Measurements from ENCODE around the gene PAGR1.

PAGR1 gene

DNA sequence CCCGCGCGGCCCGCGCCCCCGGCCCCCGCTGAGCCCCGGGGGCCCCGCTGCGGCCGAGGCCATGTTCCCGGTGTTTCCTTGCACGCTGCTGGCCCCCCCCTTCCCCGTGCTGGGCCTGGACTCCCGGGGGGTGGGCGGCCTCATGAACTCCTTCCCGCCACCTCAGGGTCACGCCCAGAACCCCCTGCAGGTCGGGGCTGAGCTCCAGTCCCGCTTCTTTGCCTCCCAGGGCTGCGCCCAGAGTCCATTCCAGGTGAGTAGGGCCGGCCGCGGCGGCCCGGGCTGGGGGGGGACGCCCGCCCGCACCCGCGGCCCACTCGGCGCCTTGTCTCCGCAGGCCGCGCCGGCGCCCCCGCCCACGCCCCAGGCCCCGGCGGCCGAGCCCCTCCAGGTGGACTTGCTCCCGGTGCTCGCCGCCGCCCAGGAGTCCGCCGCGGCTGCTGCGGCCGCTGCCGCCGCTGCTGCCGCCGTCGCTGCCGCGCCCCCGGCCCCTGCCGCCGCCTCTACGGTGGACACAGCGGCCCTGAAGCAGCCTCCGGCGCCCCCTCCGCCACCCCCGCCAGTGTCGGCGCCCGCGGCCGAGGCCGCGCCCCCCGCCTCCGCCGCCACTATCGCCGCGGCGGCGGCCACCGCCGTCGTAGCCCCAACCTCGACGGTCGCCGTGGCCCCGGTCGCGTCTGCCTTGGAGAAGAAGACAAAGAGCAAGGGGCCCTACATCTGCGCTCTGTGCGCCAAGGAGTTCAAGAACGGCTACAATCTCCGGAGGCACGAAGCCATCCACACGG is 9.1 kb upstream of the PAGR1 start:
- no peaks in the 10 kb centered on the region for H3K27me3 ChIP-seq (ENCODE audit: control insufficient read depth in 5 of 5, insufficient read depth in 4 of 5, low read length in 5 of 5)
- H3K27ac ChIP-seq (ENCODE audit: low read depth, low read length), result peak overlapping the region; percentile 70
- peaks cover 0 to 18% (median 15%) of the 10 kb centered on the region in 5 donors for H3K36me3 ChIP-seq (ENCODE audit: control insufficient read depth in 5 of 5, insufficient read depth in 5 of 5, low read length in 5 of 5)
- no peaks in the 10 kb centered on the region for H3K9me3 ChIP-seq (ENCODE audit: control insufficient read depth in 5 of 5, low read length in 5 of 5)
- H3K4me3 ChIP-seq (ENCODE audit: low read depth in 1 of 5, low read length in 5 of 5), result peak overlapping the region in 4 of 5 donors; percentile 60 to 70 (median 65)
- peaks cover 3 to 60% (median 53%) of the 10 kb centered on the region in 5 donors for H3K4me1 ChIP-seq (ENCODE audit: control insufficient read depth in 5 of 5, insufficient read depth in 5 of 5, low read length in 5 of 5)
- peak overlapping the region in 3 of 5 donors; percentile 71 to 75 (median 71) for H3K9ac ChIP-seq (ENCODE audit: low read length in 5 of 5)

DNA sequence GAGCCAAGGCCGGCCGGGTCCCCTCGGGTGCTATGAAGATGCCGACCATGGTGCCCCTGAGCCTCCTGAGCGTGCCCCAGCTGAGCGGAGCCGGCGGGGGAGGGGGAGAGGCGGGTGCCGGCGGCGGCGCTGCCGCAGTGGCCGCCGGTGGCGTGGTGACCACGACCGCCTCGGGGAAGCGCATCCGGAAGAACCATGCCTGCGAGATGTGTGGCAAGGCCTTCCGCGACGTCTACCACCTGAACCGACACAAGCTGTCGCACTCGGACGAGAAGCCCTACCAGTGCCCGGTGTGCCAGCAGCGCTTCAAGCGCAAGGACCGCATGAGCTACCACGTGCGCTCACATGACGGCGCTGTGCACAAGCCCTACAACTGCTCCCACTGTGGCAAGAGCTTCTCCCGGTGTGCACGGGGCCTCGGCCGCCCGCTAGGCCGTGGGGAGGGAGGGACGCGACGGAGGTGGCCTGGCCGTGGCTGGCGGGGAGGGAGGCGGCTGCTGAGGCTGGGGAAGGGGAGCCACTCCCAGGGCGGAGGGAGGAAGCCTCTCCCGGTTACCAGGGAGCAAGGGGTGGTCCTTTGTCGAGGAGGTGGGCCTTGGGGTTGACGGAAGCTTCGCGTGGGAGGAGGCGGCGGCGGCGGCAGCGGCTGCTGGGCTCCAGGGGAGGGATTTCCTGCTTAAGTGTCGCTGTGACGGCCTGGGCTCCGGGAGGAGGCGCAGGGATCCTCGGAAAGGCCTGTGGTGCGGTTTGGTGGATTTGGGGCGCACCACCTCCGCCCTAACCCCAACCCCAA is 8.3 kb upstream of the PAGR1 start:
- H3K9me3 ChIP-seq (ENCODE audit: control insufficient read depth in 5 of 5, low read length in 5 of 5), result no peaks in the 10 kb centered on the region
- H3K36me3 ChIP-seq (ENCODE audit: control insufficient read depth in 5 of 5, insufficient read depth in 5 of 5, low read length in 5 of 5), result peaks cover 0 to 18% (median 15%) of the 10 kb centered on the region in 5 donors
- peaks cover 3 to 68% (median 60%) of the 10 kb centered on the region in 5 donors for H3K4me1 ChIP-seq (ENCODE audit: control insufficient read depth in 5 of 5, insufficient read depth in 5 of 5, low read length in 5 of 5)
- peak overlapping the region; percentile 54 to 70 (median 61) for H3K4me3 ChIP-seq (ENCODE audit: low read depth in 1 of 5, low read length in 5 of 5)
- peak overlapping the region; percentile 70 for H3K27ac ChIP-seq (ENCODE audit: low read depth, low read length)
- no peaks in the 10 kb centered on the region for H3K27me3 ChIP-seq (ENCODE audit: control insufficient read depth in 5 of 5, insufficient read depth in 4 of 5, low read length in 5 of 5)
- peak overlapping the region in 3 of 5 donors; percentile 68 to 75 (median 69) for H3K9ac ChIP-seq (ENCODE audit: low read length in 5 of 5)

DNA sequence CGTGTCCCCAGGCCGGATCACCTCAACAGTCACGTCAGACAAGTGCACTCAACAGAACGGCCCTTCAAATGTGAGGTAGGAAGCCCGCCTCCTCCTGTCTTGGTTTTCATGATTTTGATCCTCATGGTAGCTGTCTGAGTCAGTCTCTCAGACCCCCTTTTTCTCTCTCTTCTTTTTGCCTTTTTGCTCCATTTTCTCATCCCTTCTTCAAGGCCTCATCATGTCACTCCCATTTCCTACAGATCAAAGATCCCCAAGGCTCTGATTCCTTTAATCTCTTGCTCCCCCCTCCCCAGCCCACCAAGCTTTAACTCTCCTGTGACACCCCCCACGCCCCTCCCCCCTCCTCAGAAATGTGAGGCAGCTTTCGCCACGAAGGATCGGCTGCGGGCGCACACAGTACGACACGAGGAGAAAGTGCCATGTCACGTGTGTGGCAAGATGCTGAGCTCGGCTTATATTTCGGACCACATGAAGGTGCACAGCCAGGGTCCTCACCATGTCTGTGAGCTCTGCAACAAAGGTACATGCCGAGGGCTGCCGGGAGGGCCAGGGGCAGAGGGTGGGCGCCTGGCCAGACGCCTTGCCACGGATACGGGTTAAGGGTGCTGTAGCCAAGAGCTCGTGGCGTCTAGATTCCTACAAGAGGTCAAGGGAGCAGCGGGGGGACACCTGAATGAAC is 7.6 kb upstream of the PAGR1 start:
- H3K36me3 ChIP-seq (ENCODE audit: control insufficient read depth in 5 of 5, insufficient read depth in 5 of 5, low read length in 5 of 5), result peaks cover 0 to 18% (median 15%) of the 10 kb centered on the region in 5 donors
- H3K27me3 ChIP-seq (ENCODE audit: control insufficient read depth in 5 of 5, insufficient read depth in 4 of 5, low read length in 5 of 5), result no peaks in the 10 kb centered on the region
- H3K4me3 ChIP-seq (ENCODE audit: low read depth in 1 of 5, low read length in 5 of 5), result peak overlapping the region in 4 of 5 donors; percentile 54 to 70 (median 63)
- peaks cover 3 to 70% (median 64%) of the 10 kb centered on the region in 5 donors for H3K4me1 ChIP-seq (ENCODE audit: control insufficient read depth in 5 of 5, insufficient read depth in 5 of 5, low read length in 5 of 5)
- peak overlapping the region in 3 of 5 donors; percentile 68 to 75 (median 69) for H3K9ac ChIP-seq (ENCODE audit: low read length in 5 of 5)
- H3K9me3 ChIP-seq (ENCODE audit: control insufficient read depth in 5 of 5, low read length in 5 of 5), result no peaks in the 10 kb centered on the region
- peak overlapping the region; percentile 70 for H3K27ac ChIP-seq (ENCODE audit: low read depth, low read length)

DNA sequence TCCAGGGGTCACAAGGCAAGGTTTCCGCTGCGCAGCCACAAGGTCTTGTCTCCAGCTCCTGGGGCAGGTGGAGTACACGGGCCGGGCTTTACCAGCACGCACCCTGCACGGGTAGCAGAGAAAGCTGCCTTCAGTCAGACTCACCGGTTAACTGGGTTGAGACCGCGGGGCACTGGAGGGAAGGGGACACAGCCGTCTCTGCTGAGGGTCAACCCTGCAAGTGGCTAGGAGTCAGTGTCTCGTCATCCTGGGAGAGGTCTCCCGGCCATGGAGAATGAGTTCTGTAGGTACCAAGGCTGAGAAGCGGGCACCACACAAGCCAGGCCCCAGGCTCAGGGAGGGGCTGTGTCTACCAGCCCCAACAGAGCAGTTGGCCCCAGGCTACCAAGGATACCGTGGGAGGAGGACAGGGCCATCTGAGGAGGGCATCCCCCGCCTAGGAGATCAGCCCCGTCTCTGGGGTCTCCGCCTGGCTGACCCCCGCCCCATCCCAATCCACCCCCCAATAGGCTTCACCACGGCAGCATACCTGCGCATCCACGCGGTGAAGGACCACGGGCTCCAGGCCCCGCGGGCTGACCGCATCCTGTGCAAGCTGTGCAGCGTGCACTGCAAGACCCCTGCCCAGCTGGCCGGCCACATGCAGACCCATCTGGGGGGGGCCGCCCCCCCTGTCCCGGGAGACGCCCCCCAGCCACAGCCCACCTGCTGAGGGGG is 6.8 kb upstream of the PAGR1 start:
- no peak overlapping the region for H3K27ac ChIP-seq (ENCODE audit: low read depth, low read length)
- no peaks in the 10 kb centered on the region for H3K9me3 ChIP-seq (ENCODE audit: control insufficient read depth in 5 of 5, low read length in 5 of 5)
- H3K4me3 ChIP-seq (ENCODE audit: low read depth in 1 of 5, low read length in 5 of 5), result peak overlapping the region in 2 of 5 donors; percentile 29 to 70
- H3K9ac ChIP-seq (ENCODE audit: low read length in 5 of 5), result peak overlapping the region in 2 of 5 donors; percentile 31 to 44
- peaks cover 3 to 66% (median 62%) of the 10 kb centered on the region in 5 donors for H3K4me1 ChIP-seq (ENCODE audit: control insufficient read depth in 5 of 5, insufficient read depth in 5 of 5, low read length in 5 of 5)
- H3K36me3 ChIP-seq (ENCODE audit: control insufficient read depth in 5 of 5, insufficient read depth in 5 of 5, low read length in 5 of 5), result peaks cover 0 to 18% (median 15%) of the 10 kb centered on the region in 5 donors
- no peaks in the 10 kb centered on the region for H3K27me3 ChIP-seq (ENCODE audit: control insufficient read depth in 5 of 5, insufficient read depth in 4 of 5, low read length in 5 of 5)

DNA sequence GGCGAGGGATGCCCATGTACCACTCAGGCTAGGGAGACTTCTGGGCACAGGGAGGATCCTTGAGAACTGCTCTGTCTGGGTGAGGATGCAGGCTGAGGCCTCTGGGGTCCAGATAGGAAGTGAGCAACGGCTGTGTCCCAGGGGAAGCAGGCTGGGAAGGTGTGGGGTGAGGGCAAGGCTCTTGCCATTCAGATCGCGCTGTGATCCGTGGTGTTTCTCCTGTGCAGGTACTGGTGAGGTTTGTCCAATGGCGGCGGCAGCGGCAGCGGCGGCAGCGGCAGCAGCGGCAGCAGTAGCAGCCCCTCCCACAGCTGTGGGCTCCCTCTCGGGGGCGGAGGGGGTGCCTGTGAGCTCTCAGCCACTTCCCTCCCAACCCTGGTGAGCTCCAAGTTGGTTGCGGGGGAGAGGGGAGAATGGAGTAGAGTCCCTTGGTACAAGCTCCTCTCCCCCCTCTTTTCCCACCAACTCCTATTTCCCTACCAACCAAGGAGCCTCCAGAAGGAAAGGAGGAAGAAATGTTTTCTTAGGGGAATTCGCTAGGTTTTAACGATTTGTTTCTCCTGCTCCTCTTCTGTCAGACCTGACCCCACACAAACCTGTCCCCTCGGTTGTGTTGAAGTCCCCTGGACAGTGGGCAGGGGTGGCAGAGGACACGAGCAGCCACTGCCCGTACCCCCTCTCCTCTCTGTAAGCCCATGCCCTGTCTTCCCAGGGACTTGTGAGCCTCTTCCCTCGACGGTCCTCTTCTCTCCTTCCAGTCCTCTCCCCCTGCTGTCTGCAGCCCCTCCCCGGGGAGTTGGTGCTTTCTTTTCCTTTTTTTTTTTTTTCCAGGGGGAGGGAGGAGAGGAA is 5.9 kb upstream of the PAGR1 start:
- H3K27me3 ChIP-seq (ENCODE audit: control insufficient read depth in 5 of 5, insufficient read depth in 4 of 5, low read length in 5 of 5), result no peaks in the 10 kb centered on the region
- H3K4me1 ChIP-seq (ENCODE audit: control insufficient read depth in 5 of 5, insufficient read depth in 5 of 5, low read length in 5 of 5), result peaks cover 0 to 62% (median 57%) of the 10 kb centered on the region in 5 donors
- H3K27ac ChIP-seq (ENCODE audit: low read depth, low read length), result peak overlapping the region; percentile 57
- H3K4me3 ChIP-seq (ENCODE audit: low read depth in 1 of 5, low read length in 5 of 5), result no peak overlapping the region
- H3K9ac ChIP-seq (ENCODE audit: low read length in 5 of 5), result no peak overlapping the region
- H3K9me3 ChIP-seq (ENCODE audit: control insufficient read depth in 5 of 5, low read length in 5 of 5), result no peaks in the 10 kb centered on the region
- peaks cover 0 to 18% (median 15%) of the 10 kb centered on the region in 5 donors for H3K36me3 ChIP-seq (ENCODE audit: control insufficient read depth in 5 of 5, insufficient read depth in 5 of 5, low read length in 5 of 5)

DNA sequence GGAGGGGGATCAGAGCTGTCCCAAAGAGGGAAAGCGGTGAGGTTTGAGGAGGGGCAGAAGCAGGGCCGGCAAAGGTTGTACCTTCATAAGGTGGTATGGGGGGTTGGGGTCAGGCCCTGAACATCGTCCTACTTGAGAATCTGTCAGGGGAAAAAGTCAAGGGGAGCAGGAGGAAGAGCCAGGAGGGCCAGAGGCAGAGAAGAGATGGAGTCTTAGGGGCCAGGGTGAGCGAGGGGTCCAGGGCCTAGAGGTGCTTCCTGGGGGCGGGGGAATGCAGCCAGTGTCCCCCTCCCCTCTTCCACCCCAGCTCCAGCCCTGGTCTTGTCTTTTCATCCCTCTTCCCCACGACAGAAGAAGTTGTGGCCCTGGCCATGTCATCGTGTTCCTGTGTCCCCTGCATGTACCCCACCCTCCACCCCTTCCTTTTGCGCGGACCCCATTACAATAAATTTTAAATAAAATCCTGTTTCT is 5.2 kb upstream of the PAGR1 start:
- H3K4me3 ChIP-seq (ENCODE audit: low read depth in 1 of 5, low read length in 5 of 5), result peak overlapping the region in 3 of 5 donors; percentile 71 to 76 (median 75)
- peak overlapping the region in 3 of 5 donors; percentile 16 to 56 (median 45) for H3K9ac ChIP-seq (ENCODE audit: low read length in 5 of 5)
- no peaks in the 10 kb centered on the region for H3K9me3 ChIP-seq (ENCODE audit: control insufficient read depth in 5 of 5, low read length in 5 of 5)

DNA sequence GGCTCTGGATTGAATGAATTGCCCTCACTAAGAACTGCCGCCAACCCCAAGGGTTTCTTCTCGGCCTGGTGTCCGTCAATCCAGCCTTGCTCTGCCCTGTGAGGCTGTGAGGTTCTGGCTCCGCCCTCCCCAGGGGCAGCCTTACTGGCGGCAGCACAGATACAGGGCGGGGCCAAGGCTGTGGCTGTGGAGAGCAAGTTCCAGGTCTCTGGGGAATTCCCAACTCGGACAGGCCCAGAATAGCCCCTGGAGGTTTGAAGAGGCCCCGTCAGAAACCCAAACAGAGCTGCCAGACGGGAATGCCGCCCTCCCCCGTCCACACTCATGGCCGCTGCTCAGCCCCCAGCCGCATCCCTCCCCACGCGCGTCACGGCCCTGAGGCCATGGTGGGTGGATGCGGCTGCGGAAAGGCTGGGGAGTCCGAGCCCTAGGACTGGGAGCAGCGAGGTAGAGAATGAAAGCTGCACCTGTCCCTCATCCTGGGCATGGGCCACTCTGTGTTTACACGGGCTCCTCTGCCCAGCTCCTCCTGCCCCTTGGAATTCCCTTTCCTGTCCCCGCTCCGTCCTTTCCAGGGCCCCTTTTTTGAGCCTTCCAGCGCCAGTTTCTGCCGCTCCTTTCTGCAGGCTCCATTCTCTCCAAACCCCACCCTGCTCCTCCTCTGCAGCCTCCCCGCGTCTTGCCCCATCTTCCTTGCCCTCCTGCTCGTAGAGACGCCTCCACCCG is 4.6 kb upstream of the PAGR1 start:
- Histone ChIP-seq H3K9me3 (ENCODE audit: control insufficient read depth in 5 of 5, low read length in 5 of 5) (no peaks in the 10 kb centered on the region), H3K27me3 (ENCODE audit: control insufficient read depth in 5 of 5, insufficient read depth in 4 of 5, low read length in 5 of 5) (no peaks in the 10 kb centered on the region), H3K4me3 (ENCODE audit: low read depth in 1 of 5, low read length in 5 of 5) (peak overlapping the region; percentile 70 to 82 (median 75)), H3K9ac (ENCODE audit: low read length in 5 of 5) (peak overlapping the region in 4 of 5 donors; percentile 16 to 56 (median 48)), H3K4me1 (ENCODE audit: control insufficient read depth in 5 of 5, insufficient read depth in 5 of 5, low read length in 5 of 5) (peaks cover 0 to 70% (median 60%) of the 10 kb centered on the region in 5 donors), H3K36me3 (ENCODE audit: control insufficient read depth in 5 of 5, insufficient read depth in 5 of 5, low read length in 5 of 5) (peaks cover 0 to 18% (median 15%) of the 10 kb centered on the region in 5 donors), H3K27ac (ENCODE audit: low read depth, low read length) (peak overlapping the region; percentile 57)

More for the DNA sequence above, 5.2 kb upstream of the PAGR1 start:
- H3K27ac ChIP-seq (ENCODE audit: low read depth, low read length), result peak overlapping the region; percentile 57
- peaks cover 0 to 66% (median 60%) of the 10 kb centered on the region in 5 donors for H3K4me1 ChIP-seq (ENCODE audit: control insufficient read depth in 5 of 5, insufficient read depth in 5 of 5, low read length in 5 of 5)
- H3K27me3 ChIP-seq (ENCODE audit: control insufficient read depth in 5 of 5, insufficient read depth in 4 of 5, low read length in 5 of 5), result no peaks in the 10 kb centered on the region
- H3K36me3 ChIP-seq (ENCODE audit: control insufficient read depth in 5 of 5, insufficient read depth in 5 of 5, low read length in 5 of 5), result peaks cover 0 to 18% (median 15%) of the 10 kb centered on the region in 5 donors

Measured in subcutaneous abdominal adipose tissue (tissue), 5 donors.